HEK293 (cell line): Measurements from ENCODE around the gene VAV2.

Experiments used
- CTCF ChIA-PET: fragments of 350-600 bp; formaldehyde crosslinking; extraction: SDS; loops from one replicate; lab custom pipeline; 2021; ENCODE audit warnings: antibody characterized with exemption; lab: Yijun Ruan, JAX
- POLR2A ChIA-PET: fragments of 300-600 bp; formaldehyde crosslinking; extraction: SDS; loops from one replicate; lab custom pipeline; 2020; ENCODE audit warnings: antibody characterized with exemption, inconsistent platforms; lab: Yijun Ruan, JAX
- H3K27ac ChIP-seq: fragments of 200-500 bp; sonication (Bioruptor generic); 2 replicates; pipeline ENCODE4 v1.5.1; 2014; ENCODE audit warnings: low read depth, low read length, control low read depth, inconsistent platforms; ENCODE audit errors: extremely low read depth
- H3K36me3 ChIP-seq, 2 experiments: fragments of 200-500 bp in 1 of 2; sonication (Bioruptor generic) in 1 of 2; 1 replicate in 1 of 2; 2 replicates in 1 of 2; pipeline ENCODE4 v1.5.1; 2014 to 2017; ENCODE audit warnings: inconsistent platforms in 2 of 2, low read length in 2 of 2; ENCODE audit not compliant: control insufficient read depth in 2 of 2, insufficient read depth in 1 of 2
- H3K4me1 ChIP-seq: fragments of 200-500 bp; sonication (Bioruptor generic); 2 replicates; pipeline ENCODE4 v1.5.1; 2014; ENCODE audit warnings: mild to moderate bottlenecking, low read length, inconsistent platforms; ENCODE audit not compliant: control insufficient read depth, insufficient read depth
- H3K4me3 ChIP-seq: 2 replicates; pipeline ENCODE4 v1.5.1; 2011; ENCODE audit warnings: low read depth, mild to moderate bottlenecking, control low read depth, low read length, moderate library complexity
- H3K9me3 ChIP-seq: fragments of 200-500 bp; sonication (Bioruptor generic); 2 replicates; pipeline ENCODE4 v1.5.1; 2014; ENCODE audit warnings: low read depth, low read length, inconsistent platforms; ENCODE audit not compliant: control insufficient read depth, insufficient read depth
- ATF2 ChIP-seq: fragments of 450-650 bp; formaldehyde crosslinking; IDR thresholded peaks from 2 replicates; pipeline ENCODE4 v1.5.1; 2016; ENCODE audit warnings: missing biosample characterization, missing genetic modification characterization, low read depth
- KLF16 ChIP-seq: fragments of 450-650 bp; formaldehyde crosslinking; IDR thresholded peaks from 2 replicates; pipeline ENCODE4 v1.5.1; 2017; ENCODE audit warnings: missing biosample characterization, missing genetic modification characterization
- PRDM2 ChIP-seq: fragments of 450-650 bp; formaldehyde crosslinking; IDR thresholded peaks from 2 replicates; pipeline ENCODE4 v1.5.1; 2016; ENCODE audit warnings: missing biosample characterization, missing genetic modification characterization, borderline replicate concordance
- ZBTB8A ChIP-seq: fragments of 450-650 bp; formaldehyde crosslinking; IDR thresholded peaks from 2 replicates; pipeline ENCODE4 v1.5.1; 2016; ENCODE audit warnings: missing biosample characterization, missing genetic modification characterization
- ZNF280D ChIP-seq: fragments of 450-650 bp; formaldehyde crosslinking; IDR thresholded peaks from 2 replicates; pipeline ENCODE4 v1.5.1; 2016; ENCODE audit warnings: missing biosample characterization, missing genetic modification characterization
- ZNF394 ChIP-seq: fragments of 450-650 bp; formaldehyde crosslinking; IDR thresholded peaks from 2 replicates; pipeline ENCODE4 v1.5.1; 2016; ENCODE audit warnings: missing biosample characterization, missing genetic modification characterization, mild to moderate bottlenecking, moderate library complexity, borderline replicate concordance
- ZNF521 ChIP-seq: fragments of 450-650 bp; formaldehyde crosslinking; IDR thresholded peaks from 2 replicates; pipeline ENCODE4 v1.5.1; 2017; ENCODE audit warnings: missing biosample characterization, mild to moderate bottlenecking, missing genetic modification characterization
- ZNF548 ChIP-seq: fragments of 450-650 bp; formaldehyde crosslinking; IDR thresholded peaks from 2 replicates; pipeline ENCODE4 v1.5.1; 2016; ENCODE audit warnings: missing biosample characterization, missing genetic modification characterization
- ZNF561 ChIP-seq: fragments of 450-650 bp; IDR thresholded peaks from 2 replicates; pipeline ENCODE4 v1.5.1; 2018; ENCODE audit warnings: missing biosample characterization, missing genetic modification characterization, borderline replicate concordance
- ZNF791 ChIP-seq: fragments of 450-650 bp; formaldehyde crosslinking; IDR thresholded peaks from 2 replicates; pipeline ENCODE4 v1.5.1; 2016; ENCODE audit warnings: missing biosample characterization, missing genetic modification characterization
- ZSCAN16 ChIP-seq: fragments of 450-650 bp; formaldehyde crosslinking; IDR thresholded peaks from 2 replicates; pipeline ENCODE4 v1.5.1; 2016; ENCODE audit warnings: missing biosample characterization, missing genetic modification characterization

The VAV2 gene

GRCh38 chr9:133799106-133799505 lies 193.0 kb downstream of the VAV2 start:
- Histone ChIP-seq H3K9me3 (no peaks in the 10 kb centered on the region), H3K4me1 (no peaks in the 10 kb centered on the region), H3K27ac (no peak overlapping the region), H3K4me3 (no peak overlapping the region), H3K36me3 (no peaks in the 10 kb centered on the region)
- ChIA-PET POLR2A (no interaction called here), CTCF (interaction anchor here (1.9 kb wide), 1 partner anchor 17 kb away, joined by 8 read pairs; no protein-coding TSS in a partner anchor)
- TF ChIP-seq ZNF394 (tag by site-specific recombination): no peak
- no peak for TF ChIP-seq ZNF548 (tag by site-specific recombination)
- TF ChIP-seq ZNF280D: no peak
- TF ChIP-seq ZBTB8A: no peak
- no peak for TF ChIP-seq ZNF521 (tag by site-specific recombination)
- TF ChIP-seq ZNF791 (tag by site-specific recombination): no peak
- no peak for TF ChIP-seq ZNF561
- TF ChIP-seq ZSCAN16 (tag by site-specific recombination): no peak

- H3K4me3 ChIP-seq: no peak overlapping the region
- ChIA-PET CTCF (interaction anchor here (0.7 to 3.1 kb wide), 3 partner anchors 16 to 204 kb away, joined by 3 to 16 read pairs (median 16); no protein-coding TSS in a partner anchor), POLR2A (no interaction called here)
- H3K4me1 ChIP-seq: no peaks in the 10 kb centered on the region
- no peaks in the 10 kb centered on the region for H3K36me3 ChIP-seq
- H3K9me3 ChIP-seq: no peaks in the 10 kb centered on the region
- no peak for TF ChIP-seq KLF16 (tag by site-specific recombination)
- H3K27ac ChIP-seq: no peak overlapping the region
These were observed 194.0 kb downstream of the VAV2 start for GRCh38 chr9:133798160-133798559.

GRCh38 chr9:133797406-133798105 lies 194.6 kb downstream of the VAV2 start:
- Histone ChIP-seq H3K36me3 (no peaks in the 10 kb centered on the region), H3K27ac (no peak overlapping the region), H3K4me3 (no peak overlapping the region), H3K9me3 (no peaks in the 10 kb centered on the region), H3K4me1 (no peaks in the 10 kb centered on the region)
- ChIA-PET CTCF (interaction anchor here (0.7 to 3.1 kb wide), 4 partner anchors 15 to 307 kb away, joined by 3 to 16 read pairs (median 10); no protein-coding TSS in a partner anchor), POLR2A (no interaction called here)
- TF ChIP-seq PRDM2 (tag by site-specific recombination) (no peak), ATF2 (tag by site-specific recombination) (peak; percentile 43; the same call in 1 of the 2 replicates)
- TF ChIP-seq, all 188 proteins: peak for 1
